Prostate gland (tissue), 2 donors: ENCODE data around the gene C5orf15. TPM values are rescaled to one million over a fixed set of nuclear protein-coding genes. Genes with fewer than 3 reads are reported as not detected.

Experiments used
- DNase-seq: peaks from one replicate; pipeline ENCODE4 v3.0.0-alpha.2; 2019; ENCODE audit warnings: low spot score
- H3K27ac ChIP-seq, 2 donors: fragments of 200-600 bp; sonication (generic); 2 replicates each; pipeline ENCODE4 v1.5.1; 2017 to 2019
- H3K27me3 ChIP-seq: fragments of 200-600 bp; sonication (generic); replicated peaks from 2 replicates; pipeline ENCODE4 v1.5.1; 2019; ENCODE audit not compliant: insufficient read depth
- H3K36me3 ChIP-seq, 2 donors: fragments of 200-600 bp; sonication (generic); 1 replicate in 1 of 2; 2 replicates in 1 of 2; pipeline versions ENCODE4 v1.5.1 to v1.8.1; 2017 to 2019
- H3K4me1 ChIP-seq: fragments of 200-600 bp; sonication (generic); replicated peaks from 2 replicates; pipeline ENCODE4 v1.5.1; 2019
- H3K4me3 ChIP-seq, 2 donors: fragments of 200-600 bp; sonication (generic); 2 replicates each; pipeline ENCODE4 v1.5.1; 2017 to 2019
- H3K9me3 ChIP-seq: fragments of 200-600 bp; sonication (generic); 2 replicates; pipeline ENCODE4 v1.5.1; 2017
- CTCF ChIP-seq, 4 experiments: fragments of 200-600 bp in 2 of 4; fragments of 450-650 bp in 2 of 4; sonication (generic) in 2 of 4; IDR thresholded peaks; 1 replicate in 3 of 4; 2 replicates in 1 of 4; pipeline ENCODE4 v1.5.1; 2016 to 2019; ENCODE audit warnings: antibody characterized with exemption in 4 of 4, mild to moderate bottlenecking in 2 of 4, moderate library complexity in 2 of 4
- POLR2A ChIP-seq: fragments of 450-650 bp; IDR thresholded peaks from one replicate; pipeline ENCODE4 v1.6.1; 2016; ENCODE audit warnings: antibody characterized with exemption, mild to moderate bottlenecking
- POLR2AphosphoS5 ChIP-seq: sonication (generic); formaldehyde crosslinking; IDR thresholded peaks from one replicate; pipeline ENCODE4 v1.6.1; 2017; ENCODE audit warnings: antibody characterized with exemption
- WGBS: methylation state at CpG from one replicate; pipeline ENCODE4 v1.1.5; 2018; 5-methylcytosine and 5-hydroxymethylcytosine counted together
- intact Hi-C: fragments of 100-400 bp; cut with DNase I; formaldehyde crosslinking; loops from one replicate; pipeline ENCODE4 v1.14.2; 2022
- total RNA-seq, 2 donors: library from RNA; depleted of rRNA; stranded (reverse); fragments of >200 nt; gene quantifications; one replicate each; pipeline ENCODE4 v1.1.0, GENCODE V29; 2016

Gene C5orf15
- total RNA-seq, 2 donors from 2014 or later = 68.4 to 71.8 TPM

- no peak for DNase-seq
- intact Hi-C loops = no loop called here
- WGBS = 53% methylated on average over 1 of the region's 1 CpG
- H3K27ac ChIP-seq = no peak overlapping the region
- H3K9me3 ChIP-seq = no peaks in the 10 kb centered on the region
- TF ChIP-seq POLR2AphosphoS5 (no peak), POLR2A (no peak), CTCF (IDR thresholded peaks at IDR 0.05) (no peak)
- H3K4me3 ChIP-seq = no peak overlapping the region
- H3K36me3 ChIP-seq = no peaks in the 10 kb centered on the region
- no peaks in the 10 kb centered on the region for H3K27me3 ChIP-seq
- no peaks in the 10 kb centered on the region for H3K4me1 ChIP-seq
Observed at GRCh38 chr5:133916479-133916878, 51.9 kb downstream of the C5orf15 start.

GRCh38 chr5:133914434-133914833 lies 54.0 kb downstream of the C5orf15 start:
- TF ChIP-seq POLR2AphosphoS5 = no peak
- TF ChIP-seq POLR2A = no peak
- TF ChIP-seq CTCF (IDR thresholded peaks at IDR 0.05) = no peak
- intact Hi-C loops = no loop called here
- H3K4me3 ChIP-seq = no peak overlapping the region
- no peaks in the 10 kb centered on the region for H3K4me1 ChIP-seq
- no peak for DNase-seq
- H3K27me3 ChIP-seq = no peaks in the 10 kb centered on the region
- H3K36me3 ChIP-seq = no peaks in the 10 kb centered on the region
- 91% methylated on average over 3 of the region's 3 CpGs for WGBS
- no peaks in the 10 kb centered on the region for H3K9me3 ChIP-seq
- H3K27ac ChIP-seq = no peak overlapping the region

- TF ChIP-seq POLR2A (no peak), CTCF (IDR thresholded peaks at IDR 0.05) (no peak), POLR2AphosphoS5 (no peak)
- 74% methylated on average over 8 of the region's 8 CpGs for WGBS
Observed at GRCh38 chr5:133913413-133914155, 54.8 kb downstream of the C5orf15 start.

GRCh38 chr5:133912951-133913350 lies 55.5 kb downstream of the C5orf15 start:
- no peak for DNase-seq
- H3K27me3 ChIP-seq = no peaks in the 10 kb centered on the region
- intact Hi-C loops = no loop called here
- WGBS = 73% methylated on average over 10 of the region's 10 CpGs
- no peaks in the 10 kb centered on the region for H3K9me3 ChIP-seq
- no peak overlapping the region for H3K4me3 ChIP-seq
- H3K4me1 ChIP-seq = no peaks in the 10 kb centered on the region
- no peak overlapping the region for H3K27ac ChIP-seq
- no peak for TF ChIP-seq POLR2AphosphoS5
- no peak for TF ChIP-seq POLR2A
- no peak for TF ChIP-seq CTCF (IDR thresholded peaks at IDR 0.05)
- no peaks in the 10 kb centered on the region for H3K36me3 ChIP-seq

More at GRCh38 chr5:133913413-133914155, 54.8 kb downstream of the C5orf15 start:
- no peak overlapping the region for H3K27ac ChIP-seq
- DNase-seq = no peak
- H3K9me3 ChIP-seq = no peaks in the 10 kb centered on the region
- no peaks in the 10 kb centered on the region for H3K27me3 ChIP-seq
- intact Hi-C loops = no loop called here
- no peak overlapping the region for H3K4me3 ChIP-seq
- H3K36me3 ChIP-seq = no peaks in the 10 kb centered on the region
- H3K4me1 ChIP-seq = no peaks in the 10 kb centered on the region

- no peaks in the 10 kb centered on the region for H3K4me1 ChIP-seq
- TF ChIP-seq POLR2AphosphoS5 (no peak), CTCF (IDR thresholded peaks at IDR 0.05) (no peak), POLR2A (no peak)
- no peaks in the 10 kb centered on the region for H3K9me3 ChIP-seq
- intact Hi-C loops = no loop called here
- no peaks in the 10 kb centered on the region for H3K27me3 ChIP-seq
- no peak overlapping the region for H3K27ac ChIP-seq
- DNase-seq = no peak
- H3K36me3 ChIP-seq = no peaks in the 10 kb centered on the region
- WGBS = 70% methylated on average over 6 of the region's 6 CpGs
- no peak overlapping the region for H3K4me3 ChIP-seq
Observed at GRCh38 chr5:133910571-133910970, 57.9 kb downstream of the C5orf15 start.
